A673 (cell line): Measurements from ENCODE around the gene QSOX2.

Source experiments
- EZH2 ChIP-seq: fragments of 200-600 bp; sonication (generic); IDR thresholded peaks from 2 replicates; pipeline ENCODE4 v1.6.1; 2017; ENCODE audit warnings: borderline replicate concordance, low read depth, mild to moderate bottlenecking, mixed read lengths, antibody characterized with exemption, low read length; ENCODE audit not compliant: poor library complexity, severe bottlenecking
- TF ChIP-seq, protein P1 (sequence below): fragments of 300-800, 200-600 bp; sonication (generic); conservative IDR thresholded peaks from 2 replicates; pipeline ENCODE4 v1.5.1; 2017; ENCODE audit warnings: low read depth, mild to moderate bottlenecking, antibody characterized with exemption, low read length, moderate library complexity, mixed read lengths

DNA sequence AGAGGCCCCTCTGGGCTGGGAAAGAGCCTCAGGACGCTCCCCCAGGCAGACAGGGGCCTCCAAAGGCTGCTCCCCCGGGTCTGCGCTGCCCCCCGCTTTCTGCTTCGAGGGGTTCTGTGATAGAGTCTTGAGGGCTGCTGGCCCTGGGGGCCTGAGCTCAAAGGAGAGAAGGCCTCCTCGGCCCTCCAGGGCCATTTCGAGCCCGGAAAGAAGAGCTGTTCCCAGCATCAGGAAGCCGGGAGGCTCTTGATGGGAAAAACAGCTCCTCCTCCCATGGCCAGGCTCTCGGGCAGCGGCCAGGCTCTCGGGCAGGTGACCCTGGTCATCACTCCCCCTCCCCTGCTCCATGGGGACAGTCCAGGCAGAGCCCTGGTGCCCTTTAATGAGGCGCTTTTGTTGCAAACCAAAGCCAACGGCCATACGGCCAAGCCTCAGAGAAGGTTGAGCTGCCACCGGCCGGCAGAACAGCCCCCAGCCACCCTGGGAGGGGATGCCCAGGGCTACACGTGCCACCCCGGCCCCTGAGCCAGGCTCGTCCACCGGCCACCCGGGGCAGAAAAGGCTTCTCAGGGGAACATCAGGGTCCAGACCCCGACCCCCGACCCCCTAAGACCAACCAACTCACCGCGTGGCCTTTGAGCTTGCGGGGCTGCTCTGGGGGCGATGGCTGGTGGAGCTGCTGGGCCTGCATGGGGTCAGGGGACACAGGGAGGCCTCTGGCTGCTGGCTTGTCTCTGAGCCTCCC lies 16.2 kb upstream of the QSOX2 start:
- TF ChIP-seq, protein P1, sequence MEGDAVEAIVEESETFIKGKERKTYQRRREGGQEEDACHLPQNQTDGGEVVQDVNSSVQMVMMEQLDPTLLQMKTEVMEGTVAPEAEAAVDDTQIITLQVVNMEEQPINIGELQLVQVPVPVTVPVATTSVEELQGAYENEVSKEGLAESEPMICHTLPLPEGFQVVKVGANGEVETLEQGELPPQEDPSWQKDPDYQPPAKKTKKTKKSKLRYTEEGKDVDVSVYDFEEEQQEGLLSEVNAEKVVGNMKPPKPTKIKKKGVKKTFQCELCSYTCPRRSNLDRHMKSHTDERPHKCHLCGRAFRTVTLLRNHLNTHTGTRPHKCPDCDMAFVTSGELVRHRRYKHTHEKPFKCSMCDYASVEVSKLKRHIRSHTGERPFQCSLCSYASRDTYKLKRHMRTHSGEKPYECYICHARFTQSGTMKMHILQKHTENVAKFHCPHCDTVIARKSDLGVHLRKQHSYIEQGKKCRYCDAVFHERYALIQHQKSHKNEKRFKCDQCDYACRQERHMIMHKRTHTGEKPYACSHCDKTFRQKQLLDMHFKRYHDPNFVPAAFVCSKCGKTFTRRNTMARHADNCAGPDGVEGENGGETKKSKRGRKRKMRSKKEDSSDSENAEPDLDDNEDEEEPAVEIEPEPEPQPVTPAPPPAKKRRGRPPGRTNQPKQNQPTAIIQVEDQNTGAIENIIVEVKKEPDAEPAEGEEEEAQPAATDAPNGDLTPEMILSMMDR, result no peak
- no peak for TF ChIP-seq EZH2
